Type B pancreatic cell (in vitro differentiated cells): ENCODE measurements around the gene AGAP5. TPM values are rescaled to one million over a fixed set of nuclear protein-coding genes. Genes with fewer than 3 reads are reported as not detected.

ENCODE experiments used
- DNase-seq: peaks from one replicate; pipeline ENCODE4 v3.0.0; 2021; ENCODE audit warnings: mixed read lengths; ENCODE audit not compliant: unreplicated experiment; ENCODE audit errors: extremely low spot score
- H3K27ac Mint-ChIP-seq: 2 replicates; pipeline ENCODE4 v1.8.0; 2021; ENCODE audit warnings: mild to moderate bottlenecking, mixed read lengths
- H3K27me3 Mint-ChIP-seq: 2 replicates; pipeline ENCODE4 v1.8.0; 2021; ENCODE audit warnings: mixed read lengths
- H3K36me3 Mint-ChIP-seq: 2 replicates; pipeline ENCODE4 v1.8.0; 2021; ENCODE audit warnings: mixed read lengths
- H3K4me1 Mint-ChIP-seq: one replicate; pipeline ENCODE4 v1.8.0; 2021; ENCODE audit warnings: mixed read lengths; ENCODE audit not compliant: unreplicated experiment
- H3K4me3 Mint-ChIP-seq: 2 replicates; pipeline ENCODE4 v1.8.0; 2021; ENCODE audit warnings: mild to moderate bottlenecking, mixed read lengths
- H3K9me3 Mint-ChIP-seq: 2 replicates; pipeline ENCODE4 v1.8.0; 2021; ENCODE audit warnings: mixed read lengths
- CTCF ChIP-seq: fragments of 200-600 bp; sonication (generic); conservative IDR thresholded peaks from 2 replicates; pipeline ENCODE4 v1.5.0; 2021; ENCODE audit warnings: antibody characterized with exemption, mild to moderate bottlenecking
- total RNA-seq: library from RNA; stranded (reverse); gene quantifications from 2 replicates; pipeline ENCODE4 v1.2.1, GENCODE V29; 2021; ENCODE audit warnings: low replicate concordance

AGAP5 gene
- total RNA-seq, 1 donor from 2014 or later: 10.3 TPM

GRCh38 chr10:73629165-73629564 is 68.7 kb downstream of the AGAP5 start:
- no peaks in the 10 kb centered on the region for H3K27me3 Mint-ChIP-seq
- no peak overlapping the region for H3K4me3 Mint-ChIP-seq
- H3K36me3 Mint-ChIP-seq: peaks cover 4% of the 10 kb centered on the region
- no peak for DNase-seq
- TF ChIP-seq CTCF: no peak
- H3K9me3 Mint-ChIP-seq: peaks cover 4% of the 10 kb centered on the region
- no peak overlapping the region for H3K27ac Mint-ChIP-seq
- H3K4me1 Mint-ChIP-seq: peaks cover 19% of the 10 kb centered on the region

- H3K36me3 Mint-ChIP-seq: peaks cover 4% of the 10 kb centered on the region
- H3K4me1 Mint-ChIP-seq: peaks cover 19% of the 10 kb centered on the region
- H3K9me3 Mint-ChIP-seq: peaks cover 4% of the 10 kb centered on the region
- H3K4me3 Mint-ChIP-seq: no peak overlapping the region
- TF ChIP-seq CTCF: no peak
- DNase-seq: no peak
- no peaks in the 10 kb centered on the region for H3K27me3 Mint-ChIP-seq
- no peak overlapping the region for H3K27ac Mint-ChIP-seq
Observed at GRCh38 chr10:73628405-73628804, 69.5 kb downstream of the AGAP5 start.

- Mint-ChIP-seq H3K27ac (peak overlapping the region; percentile 99), H3K9me3 (peaks cover 4% of the 10 kb centered on the region), H3K36me3 (peaks cover 4% of the 10 kb centered on the region), H3K4me1 (peaks cover 19% of the 10 kb centered on the region), H3K27me3 (no peaks in the 10 kb centered on the region), H3K4me3 (peak overlapping the region; percentile 78)
- no peak for TF ChIP-seq CTCF
- no peak for DNase-seq
Observed at GRCh38 chr10:73627300-73627699, 70.6 kb downstream of the AGAP5 start.

- Mint-ChIP-seq H3K27me3 (no peaks in the 10 kb centered on the region), H3K4me3 (peak overlapping the region; percentile 100), H3K36me3 (peaks cover 10% of the 10 kb centered on the region), H3K4me1 (peaks cover 19% of the 10 kb centered on the region), H3K27ac (peak overlapping the region; percentile 99), H3K9me3 (peaks cover 4% of the 10 kb centered on the region)
- DNase-seq: peak; percentile 91
- no peak for TF ChIP-seq CTCF
Observed at GRCh38 chr10:73625884-73626752, 71.8 kb downstream of the AGAP5 start.

GRCh38 chr10:73625004-73625883 is 72.7 kb downstream of the AGAP5 start:
- Mint-ChIP-seq H3K9me3 (peaks cover 4% of the 10 kb centered on the region), H3K27ac (peak overlapping the region; percentile 99), H3K36me3 (peaks cover 10% of the 10 kb centered on the region), H3K4me1 (peaks cover 19% of the 10 kb centered on the region), H3K4me3 (peak overlapping the region; percentile 100), H3K27me3 (no peaks in the 10 kb centered on the region)
- no peak for DNase-seq
- no peak for TF ChIP-seq CTCF

Other genes starting within 250 kb of the AGAP5 start
- gene PPP3CB, start 202.1 kb downstream of the AGAP5 start, total RNA-seq: 34.8 and 42.4 TPM in 2 replicates
- gene USP54, start 106.8 kb downstream of the AGAP5 start, total RNA-seq: 45.5 and 54.5 TPM in 2 replicates
- gene MYOZ1, start 56.6 kb downstream of the AGAP5 start, total RNA-seq: 0.36 and 0.82 TPM in 2 replicates
- gene SYNPO2L, start 42.1 kb downstream of the AGAP5 start, total RNA-seq: 0.27 TPM in 1 of 2 replicates, not detected in the other
- 75.5 and 90.3 TPM in 2 replicates for gene SEC24C, start 46.3 kb upstream of the AGAP5 start, total RNA-seq
- gene CHCHD1, start 83.9 kb upstream of the AGAP5 start, total RNA-seq: 32.6 and 37.1 TPM in 2 replicates
- 131 and 139 TPM in 2 replicates for gene ZSWIM8, start 87.5 kb upstream of the AGAP5 start, total RNA-seq
- gene NDST2, start 113.5 kb upstream of the AGAP5 start, total RNA-seq: 27.1 and 33.5 TPM in 2 replicates
- gene CAMK2G, start 176.4 kb upstream of the AGAP5 start, total RNA-seq: 24.9 and 27.5 TPM in 2 replicates
- 3.5 and 5.5 TPM in 2 replicates for gene PLAU, start 213.0 kb upstream of the AGAP5 start, total RNA-seq